ENCODE data around the gene DNLZ. TPM values are rescaled to one million over a fixed set of nuclear protein-coding genes. Genes with fewer than 3 reads are reported as not detected.

The DNLZ gene
- total RNA-seq, 1 experiment from 2014 or later, result 26.5 TPM

DNA sequence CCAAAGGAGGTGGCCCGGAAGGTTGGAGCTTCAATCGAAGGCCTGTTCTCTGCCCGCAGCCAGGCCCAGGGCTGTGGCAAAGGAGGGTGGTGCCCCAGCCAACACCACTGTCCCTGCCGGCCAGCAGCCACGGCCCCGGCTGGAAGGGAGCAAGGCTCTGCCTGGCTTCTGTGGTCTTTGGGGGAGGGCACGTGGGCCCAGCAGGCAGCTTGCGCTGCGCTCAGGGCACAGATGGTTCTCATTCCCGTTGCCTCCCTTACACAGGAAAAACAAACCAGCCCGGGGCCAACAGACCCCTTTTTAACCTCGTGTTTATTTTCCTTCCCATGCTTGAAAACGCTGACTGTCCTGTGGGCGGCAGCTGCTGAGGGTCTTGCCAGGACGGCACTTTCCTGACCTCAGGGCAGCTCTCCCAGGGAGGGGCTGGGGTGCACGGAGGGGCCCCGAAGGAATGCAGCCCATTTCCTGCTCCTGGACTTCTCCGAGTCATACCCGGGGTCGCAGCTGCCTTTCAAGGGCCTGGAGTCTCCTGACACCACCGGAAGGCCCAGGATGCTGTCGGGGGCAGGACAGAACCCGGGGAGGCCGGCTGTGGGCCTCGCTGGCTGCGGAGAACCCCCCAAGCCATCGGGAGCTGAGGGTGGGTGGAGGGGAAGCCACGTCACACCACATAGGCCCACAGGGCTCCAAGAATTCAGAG, 37.3 kb downstream of the DNLZ start:
- ATAC-seq (no peak), DNase-seq (ENCODE audit: low read depth, low spot score) (no peak)
- POLR2A ChIA-PET, result no interaction called here
- H3K27ac ChIP-seq (ENCODE audit: low read length), result no peak overlapping the region
- H3K36me3 ChIP-seq (ENCODE audit: control insufficient read depth, insufficient read depth, low read length), result no peaks in the 10 kb centered on the region; the same call in 1 of the 2 replicates
- no peaks in the 10 kb centered on the region; the same call in 1 of the 2 replicates for H3K4me1 ChIP-seq (ENCODE audit: control insufficient read depth, insufficient read depth, low read length)
- no TSS peak for BruUV-seq (replicated peaks)
- no peaks in the 10 kb centered on the region for H3K27me3 ChIP-seq (ENCODE audit: control insufficient read depth, insufficient read depth, low read length)
- TF ChIP-seq, protein P1, sequence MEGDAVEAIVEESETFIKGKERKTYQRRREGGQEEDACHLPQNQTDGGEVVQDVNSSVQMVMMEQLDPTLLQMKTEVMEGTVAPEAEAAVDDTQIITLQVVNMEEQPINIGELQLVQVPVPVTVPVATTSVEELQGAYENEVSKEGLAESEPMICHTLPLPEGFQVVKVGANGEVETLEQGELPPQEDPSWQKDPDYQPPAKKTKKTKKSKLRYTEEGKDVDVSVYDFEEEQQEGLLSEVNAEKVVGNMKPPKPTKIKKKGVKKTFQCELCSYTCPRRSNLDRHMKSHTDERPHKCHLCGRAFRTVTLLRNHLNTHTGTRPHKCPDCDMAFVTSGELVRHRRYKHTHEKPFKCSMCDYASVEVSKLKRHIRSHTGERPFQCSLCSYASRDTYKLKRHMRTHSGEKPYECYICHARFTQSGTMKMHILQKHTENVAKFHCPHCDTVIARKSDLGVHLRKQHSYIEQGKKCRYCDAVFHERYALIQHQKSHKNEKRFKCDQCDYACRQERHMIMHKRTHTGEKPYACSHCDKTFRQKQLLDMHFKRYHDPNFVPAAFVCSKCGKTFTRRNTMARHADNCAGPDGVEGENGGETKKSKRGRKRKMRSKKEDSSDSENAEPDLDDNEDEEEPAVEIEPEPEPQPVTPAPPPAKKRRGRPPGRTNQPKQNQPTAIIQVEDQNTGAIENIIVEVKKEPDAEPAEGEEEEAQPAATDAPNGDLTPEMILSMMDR (IDR thresholded peaks at IDR 0.05), result no peak
- TF ChIP-seq TCF7L2 (IDR thresholded peaks at IDR 0.05; ENCODE audit: low read depth, low read length) (no peak), SIN3A (IDR thresholded peaks at IDR 0.05; ENCODE audit: borderline replicate concordance, insufficient read depth, low read depth, low read length) (no peak), POLR2AphosphoS5 (IDR thresholded peaks at IDR 0.05; ENCODE audit: low read depth, low read length) (no peak)
- TF ChIP-seq, protein P2, sequence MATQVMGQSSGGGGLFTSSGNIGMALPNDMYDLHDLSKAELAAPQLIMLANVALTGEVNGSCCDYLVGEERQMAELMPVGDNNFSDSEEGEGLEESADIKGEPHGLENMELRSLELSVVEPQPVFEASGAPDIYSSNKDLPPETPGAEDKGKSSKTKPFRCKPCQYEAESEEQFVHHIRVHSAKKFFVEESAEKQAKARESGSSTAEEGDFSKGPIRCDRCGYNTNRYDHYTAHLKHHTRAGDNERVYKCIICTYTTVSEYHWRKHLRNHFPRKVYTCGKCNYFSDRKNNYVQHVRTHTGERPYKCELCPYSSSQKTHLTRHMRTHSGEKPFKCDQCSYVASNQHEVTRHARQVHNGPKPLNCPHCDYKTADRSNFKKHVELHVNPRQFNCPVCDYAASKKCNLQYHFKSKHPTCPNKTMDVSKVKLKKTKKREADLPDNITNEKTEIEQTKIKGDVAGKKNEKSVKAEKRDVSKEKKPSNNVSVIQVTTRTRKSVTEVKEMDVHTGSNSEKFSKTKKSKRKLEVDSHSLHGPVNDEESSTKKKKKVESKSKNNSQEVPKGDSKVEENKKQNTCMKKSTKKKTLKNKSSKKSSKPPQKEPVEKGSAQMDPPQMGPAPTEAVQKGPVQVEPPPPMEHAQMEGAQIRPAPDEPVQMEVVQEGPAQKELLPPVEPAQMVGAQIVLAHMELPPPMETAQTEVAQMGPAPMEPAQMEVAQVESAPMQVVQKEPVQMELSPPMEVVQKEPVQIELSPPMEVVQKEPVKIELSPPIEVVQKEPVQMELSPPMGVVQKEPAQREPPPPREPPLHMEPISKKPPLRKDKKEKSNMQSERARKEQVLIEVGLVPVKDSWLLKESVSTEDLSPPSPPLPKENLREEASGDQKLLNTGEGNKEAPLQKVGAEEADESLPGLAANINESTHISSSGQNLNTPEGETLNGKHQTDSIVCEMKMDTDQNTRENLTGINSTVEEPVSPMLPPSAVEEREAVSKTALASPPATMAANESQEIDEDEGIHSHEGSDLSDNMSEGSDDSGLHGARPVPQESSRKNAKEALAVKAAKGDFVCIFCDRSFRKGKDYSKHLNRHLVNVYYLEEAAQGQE (IDR thresholded peaks at IDR 0.05; ENCODE audit: insufficient read depth in 1 of 2, low read depth in 2 of 2, low read length in 1 of 2), result no peak
- no peaks in the 10 kb centered on the region for H3K9me3 ChIP-seq (ENCODE audit: control insufficient read depth, insufficient read depth, low read depth, low read length)
- intact Hi-C loops (cut with micrococcal nuclease; ENCODE audit: unreplicated experiment) (no loop called here), in situ Hi-C loops (cut with HindIII; ENCODE audit: low pct_unique_long_range_greater_than_20kb, low sequenced_read_pairs) (no loop called here)
- CTCF ChIA-PET, result no interaction called here
- H3K4me3 ChIP-seq (ENCODE audit: low read depth in 2 of 2, low read length in 2 of 2), result no peak overlapping the region

DNA sequence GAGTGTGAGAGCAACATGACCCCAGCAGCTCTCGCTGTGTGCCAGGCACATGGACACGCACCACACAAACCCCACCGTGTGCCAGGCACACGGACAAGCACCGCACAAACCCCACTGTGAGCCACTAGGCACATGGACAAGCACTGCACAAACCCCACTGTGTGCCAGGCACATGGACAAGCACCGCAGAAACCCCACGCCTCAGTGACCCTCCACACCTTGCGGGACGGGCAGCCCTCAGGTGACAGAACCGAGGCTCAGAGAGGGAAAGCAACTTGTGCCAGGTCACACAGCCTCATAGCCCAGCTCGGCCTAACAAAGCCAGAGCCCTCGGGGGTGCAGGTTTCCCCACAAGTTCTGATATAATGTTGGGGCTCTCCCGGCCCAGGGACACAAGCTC, 38.2 kb downstream of the DNLZ start:
- H3K4me3 ChIP-seq (ENCODE audit: low read depth in 2 of 2, low read length in 2 of 2), result no peak overlapping the region
- POLR2A ChIA-PET, result no interaction called here
- intact Hi-C loops (cut with micrococcal nuclease; ENCODE audit: unreplicated experiment) (no loop called here), in situ Hi-C loops (cut with HindIII; ENCODE audit: low pct_unique_long_range_greater_than_20kb, low sequenced_read_pairs) (no loop called here)
- DNase-seq (ENCODE audit: low read depth, low spot score), result no peak
- no peaks in the 10 kb centered on the region; the same call in 1 of the 2 replicates for H3K4me1 ChIP-seq (ENCODE audit: control insufficient read depth, insufficient read depth, low read length)
- TF ChIP-seq TCF7L2 (IDR thresholded peaks at IDR 0.05; ENCODE audit: low read depth, low read length) (no peak), SIN3A (IDR thresholded peaks at IDR 0.05; ENCODE audit: borderline replicate concordance, insufficient read depth, low read depth, low read length) (no peak), POLR2AphosphoS5 (IDR thresholded peaks at IDR 0.05; ENCODE audit: low read depth, low read length) (no peak)
- TF ChIP-seq, protein P1 (IDR thresholded peaks at IDR 0.05), result no peak
- TF ChIP-seq, protein P2 (IDR thresholded peaks at IDR 0.05; ENCODE audit: insufficient read depth in 1 of 2, low read depth in 2 of 2, low read length in 1 of 2), result no peak
- no TSS peak for BruUV-seq (replicated peaks)
- H3K27ac ChIP-seq (ENCODE audit: low read length), result no peak overlapping the region
- no peaks in the 10 kb centered on the region for H3K9me3 ChIP-seq (ENCODE audit: control insufficient read depth, insufficient read depth, low read depth, low read length)
- no peak for ATAC-seq
- H3K36me3 ChIP-seq (ENCODE audit: control insufficient read depth, insufficient read depth, low read length), result no peaks in the 10 kb centered on the region; the same call in 1 of the 2 replicates
- CTCF ChIA-PET, result no interaction called here
- H3K27me3 ChIP-seq (ENCODE audit: control insufficient read depth, insufficient read depth, low read length), result no peaks in the 10 kb centered on the region
